CD4-positive, alpha-beta T cell treated with Interleukin-17A for 4 hours (primary cell): ENCODE data around the gene SS18L1.
A peak's percentile ranks its signal among the peaks of the same experiment; 100 is the strongest.

Source experiments
- DNase-seq: peaks from one replicate; pipeline ENCODE4 v3.0.0-alpha.2; 2020; ENCODE audit warnings: mixed read lengths

Gene SS18L1

DNA sequence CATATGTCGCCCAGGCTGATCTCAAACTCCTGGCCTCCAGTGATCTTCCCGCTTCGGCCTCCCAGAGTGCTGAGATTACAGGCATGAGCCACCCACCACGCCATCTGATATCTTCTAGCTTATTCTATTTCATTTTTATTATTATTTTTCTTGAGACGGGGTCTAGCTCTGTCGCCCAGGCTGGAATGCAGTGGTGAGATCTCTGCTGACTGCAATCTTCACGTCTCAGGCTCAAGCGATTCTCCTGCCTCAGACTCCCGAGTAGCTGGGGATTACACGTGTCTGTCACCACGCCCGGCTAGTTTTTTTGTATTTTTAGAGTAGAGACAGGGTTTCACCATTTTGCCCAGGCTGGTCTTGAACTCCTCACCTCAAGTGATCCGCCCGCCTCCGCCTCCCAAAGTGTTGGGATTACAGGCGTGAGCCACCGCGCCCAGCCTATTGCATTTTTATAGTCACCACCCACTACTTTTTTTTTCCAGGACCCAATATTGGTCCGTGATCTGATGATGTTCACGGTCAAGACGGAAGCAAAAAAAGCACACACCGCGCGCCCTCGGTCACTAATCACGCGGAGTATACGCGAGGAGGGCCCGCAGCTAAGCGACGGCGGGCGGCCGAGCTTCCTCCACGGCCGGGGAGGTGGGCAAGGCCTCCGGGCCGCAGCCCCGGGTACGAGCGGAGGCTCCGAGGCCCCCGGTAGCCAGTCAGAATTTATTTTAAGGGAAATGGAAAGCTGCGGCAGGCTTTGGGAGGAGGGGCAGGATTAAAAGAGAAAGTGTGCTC, 22.4 kb upstream of the SS18L1 start:
- no peak for DNase-seq

- DNase-seq: peak; percentile 99
These were observed 21.6 kb upstream of the SS18L1 start, which contains the start of gene LSM14B for GRCh38 chr20:62121776-62122653. Gene LSM14B (plus strand): TSS chr20:62122475. CDS start chr20:62122667, 192 bp downstream.

DNA sequence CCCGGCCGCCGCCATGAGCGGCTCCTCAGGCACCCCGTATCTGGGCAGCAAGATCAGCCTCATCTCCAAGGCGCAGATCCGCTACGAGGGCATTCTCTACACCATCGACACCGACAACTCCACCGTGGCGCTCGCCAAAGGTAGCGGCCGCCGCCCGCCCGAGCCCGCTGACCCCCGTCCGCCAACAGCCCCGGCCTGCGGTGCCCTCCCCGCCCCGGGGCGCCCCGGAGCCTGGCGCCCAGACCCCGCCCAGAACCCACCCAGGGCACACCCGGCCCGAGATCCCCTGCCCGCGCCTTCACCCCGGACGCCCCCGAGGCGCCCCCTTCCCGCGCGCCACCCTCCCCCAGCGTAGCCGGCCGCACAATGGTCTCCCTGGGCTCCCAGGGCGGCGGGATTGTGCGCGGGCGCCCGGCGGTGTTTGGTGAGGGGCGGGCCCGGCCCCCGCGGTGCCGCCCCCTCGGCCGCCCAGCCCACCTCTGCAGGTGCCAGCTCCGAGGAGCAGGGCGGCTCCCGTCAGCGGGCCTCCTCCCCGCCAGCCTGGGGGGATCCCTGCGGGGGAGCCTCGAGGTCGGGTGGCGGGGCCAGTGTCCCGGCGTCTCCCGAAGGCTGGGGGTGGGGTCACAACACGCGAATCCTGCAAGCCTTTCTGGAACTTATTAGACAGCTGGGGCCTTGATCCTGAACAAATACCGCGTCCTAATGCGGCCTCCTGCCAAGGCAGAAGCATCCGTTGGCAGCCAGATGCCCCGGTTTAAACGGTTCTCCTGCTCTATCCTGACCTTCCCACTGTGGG, 20.7 kb upstream of the SS18L1 start:
- peak; percentile 62 for DNase-seq

- no peak for DNase-seq
These were observed 20.0 kb upstream of the SS18L1 start for GRCh38 chr20:62123450-62124118.

DNA sequence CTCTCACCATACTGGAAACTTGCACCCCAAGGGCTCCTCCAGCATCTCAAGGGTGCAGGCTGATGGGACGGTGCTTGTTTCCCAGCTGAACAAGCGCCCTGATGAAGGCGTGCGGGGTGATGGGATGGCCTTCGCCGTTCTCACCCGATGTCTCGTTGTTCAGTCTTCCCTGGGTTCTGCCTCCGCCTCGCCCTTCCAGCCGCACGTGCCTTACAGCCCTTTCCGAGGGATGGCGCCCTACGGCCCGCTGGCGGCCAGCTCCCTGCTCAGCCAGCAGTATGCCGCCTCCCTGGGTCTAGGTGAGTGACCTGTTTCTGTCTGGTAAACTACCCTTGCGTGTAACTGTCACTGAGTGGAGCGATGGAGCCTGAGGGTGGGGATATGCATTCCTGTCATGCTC, 17.4 kb upstream of the SS18L1 start:
- no peak for DNase-seq

- DNase-seq: no peak
These were observed 15.8 kb upstream of the SS18L1 start for GRCh38 chr20:62127799-62128198.

- DNase-seq: no peak
These were observed 15.1 kb upstream of the SS18L1 start for GRCh38 chr20:62128502-62128901.

GRCh38 chr20:62129731-62130531, 13.6 kb upstream of the SS18L1 start:
- no peak for DNase-seq

DNA sequence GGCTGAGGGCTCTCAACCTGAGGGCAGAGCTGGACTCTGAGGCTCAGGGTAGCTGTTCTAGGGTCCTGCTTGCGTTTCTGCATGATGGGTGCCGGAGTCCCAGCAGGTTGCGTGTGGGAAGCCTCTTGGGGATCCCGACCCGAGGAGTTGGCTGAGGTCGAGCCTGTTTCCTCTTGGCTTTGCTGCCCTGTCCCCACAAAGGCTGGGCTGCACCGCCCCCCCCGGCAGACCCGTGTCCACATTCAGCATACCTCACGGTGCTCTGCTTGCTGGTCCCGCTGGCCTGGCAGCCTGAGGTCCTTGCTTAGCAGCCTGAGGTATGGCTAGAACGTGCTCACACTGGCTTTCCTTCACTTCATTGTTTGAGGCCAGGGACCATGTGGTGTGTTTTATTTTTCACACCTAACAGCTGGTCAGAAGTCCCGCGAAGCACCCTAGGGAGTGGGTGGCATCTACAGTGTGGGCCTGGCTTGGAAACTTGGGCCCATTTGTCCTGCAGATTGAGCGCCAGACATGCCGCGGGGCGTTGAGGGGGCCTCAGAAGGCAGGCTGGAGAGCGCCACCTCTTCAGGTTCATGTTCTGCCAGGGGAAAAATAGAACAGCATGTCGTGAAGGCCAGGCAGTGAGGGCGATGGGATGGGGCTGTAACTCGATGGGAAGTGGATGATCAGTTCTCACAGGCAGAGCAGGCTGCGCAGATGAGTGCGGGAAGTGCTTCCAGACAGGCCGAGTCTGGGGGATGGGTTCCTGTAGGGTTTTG, 11.8 kb upstream of the SS18L1 start:
- no peak for DNase-seq

DNA sequence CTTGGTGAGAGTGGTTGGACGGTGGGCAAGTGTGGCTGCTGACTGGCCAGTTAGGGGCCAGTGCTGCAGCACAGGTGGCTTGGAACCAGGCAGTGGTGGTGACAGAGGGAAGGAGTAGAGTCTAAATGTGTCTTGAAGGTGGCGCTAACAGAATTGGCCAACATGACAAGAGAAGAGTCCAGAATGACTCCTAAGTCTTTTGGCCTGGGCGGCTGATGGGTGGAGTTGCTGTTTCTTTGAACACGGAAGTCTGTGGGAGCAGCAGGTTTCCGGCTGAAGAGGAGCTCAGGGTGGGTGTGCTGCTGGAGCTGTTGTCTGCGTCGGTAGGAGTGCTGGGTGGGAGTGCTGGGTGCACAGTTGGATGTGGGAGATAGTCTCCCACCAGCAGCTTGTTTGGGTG, 11.1 kb upstream of the SS18L1 start:
- no peak for DNase-seq

GRCh38 chr20:62133051-62133845, 10.3 kb upstream of the SS18L1 start:
- DNase-seq: no peak

DNA sequence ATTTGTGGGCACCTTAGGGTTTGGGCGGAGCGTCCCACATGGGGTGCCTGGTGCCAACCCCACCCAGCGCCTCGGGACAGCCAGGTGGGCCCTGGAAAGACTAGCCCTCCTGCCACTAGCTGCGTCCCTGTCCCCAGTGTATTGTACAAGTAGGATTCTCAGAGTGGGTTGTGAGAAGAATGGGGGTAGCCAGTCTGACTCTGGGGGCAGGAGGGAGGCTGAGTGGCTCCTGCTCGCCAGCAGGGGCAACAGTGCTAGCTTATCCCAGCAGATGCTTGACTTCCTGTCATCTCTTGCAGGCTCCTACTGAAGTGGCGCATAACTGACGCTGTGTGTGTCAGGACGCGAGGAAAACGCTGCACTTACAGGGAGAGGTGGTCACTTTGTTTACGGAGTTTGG, 9.7 kb upstream of the SS18L1 start:
- DNase-seq: no peak

GRCh38 chr20:62134735-62135231, 8.8 kb upstream of the SS18L1 start:
- no peak for DNase-seq

GRCh38 chr20:62135573-62136266, 7.8 kb upstream of the SS18L1 start:
- no peak for DNase-seq

- DNase-seq: peak; percentile 84
These were observed 7.1 kb upstream of the SS18L1 start for GRCh38 chr20:62136283-62137091.

GRCh38 chr20:62137092-62137384, 6.5 kb upstream of the SS18L1 start:
- DNase-seq: no peak

DNA sequence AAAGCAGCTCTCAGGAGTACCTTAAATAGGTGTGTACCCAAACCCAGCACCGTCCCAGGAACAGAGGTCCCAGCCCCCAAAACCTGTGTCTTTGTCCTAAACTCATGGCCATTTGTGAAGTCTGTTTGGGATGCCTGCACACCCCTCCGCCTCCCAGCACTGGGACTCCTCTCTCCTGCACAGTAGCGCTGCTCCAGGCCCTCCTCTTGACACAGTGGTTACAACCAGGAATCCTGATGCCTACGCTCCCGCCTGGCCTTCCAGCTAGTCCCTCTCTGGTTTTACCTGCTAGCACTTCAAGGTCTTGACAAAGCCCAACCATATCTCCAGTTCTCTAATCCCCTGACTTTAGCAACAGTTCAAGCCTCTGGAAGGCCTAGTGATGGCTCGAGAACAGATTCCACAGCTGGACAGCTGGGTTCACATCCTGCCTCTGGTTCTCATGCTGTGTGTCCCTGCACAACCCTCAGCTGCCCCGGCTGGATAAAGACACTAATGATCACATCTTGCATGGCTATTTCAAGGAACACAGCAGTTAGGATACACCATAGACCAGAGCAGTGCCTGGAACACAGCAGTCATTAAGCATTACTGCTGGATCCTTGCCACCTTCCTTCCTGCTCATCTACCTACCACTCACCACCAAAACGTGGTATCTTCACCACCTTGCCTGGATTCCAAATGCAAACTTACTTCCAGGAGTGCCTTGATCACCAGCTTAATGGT, 5.9 kb upstream of the SS18L1 start:
- DNase-seq: no peak

DNA sequence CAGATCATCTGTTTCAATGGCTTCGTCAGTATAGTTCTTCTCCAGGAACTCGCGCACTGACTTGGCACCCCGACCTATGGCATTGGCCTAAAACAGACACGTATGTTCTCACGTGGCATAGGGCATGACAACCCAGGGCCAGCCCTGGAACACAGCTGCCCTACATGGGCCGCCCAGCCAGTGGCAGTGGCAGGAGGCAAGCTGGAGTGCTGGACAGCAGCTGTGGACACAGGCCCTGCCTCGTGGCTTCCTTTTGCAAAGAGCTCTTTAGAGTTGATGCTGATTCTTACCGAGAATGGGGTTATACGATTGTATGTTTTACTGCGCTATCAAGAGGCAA, 5.4 kb upstream of the SS18L1 start:
- DNase-seq: no peak
